HepG2 (cell line): ENCODE results near the gene TMEM219. TPM values are rescaled to one million over a fixed set of nuclear protein-coding genes. Genes with fewer than 3 reads are reported as not detected.

Source experiments
- ATAC-seq: fragments of 200-7000 bp; cut with Tn5 transposase; 3 replicates; pipeline ENCODE4 v1.9.1; 2020; ENCODE audit warnings: mild to moderate bottlenecking, moderate library complexity
- BruUV-seq: library from RNA; stranded (reverse); fragments of 400-500 nt; replicated peaks from 2 replicates; lab custom pipeline; 2021; lab: Mats Ljungman, UMichigan
- CTCF ChIA-PET: fragments of 300-600 bp; formaldehyde crosslinking; extraction: SDS; loops from one replicate; lab custom pipeline; 2021; ENCODE audit warnings: low total read pairs, inconsistent platforms, low intra/inter-chr PET ratio; lab: Yijun Ruan, JAX
- POLR2A ChIA-PET: fragments of 350-600 bp; sonication (Branson Sonifier 250); formaldehyde crosslinking; loops from one replicate; lab custom pipeline; 2020; ENCODE audit warnings: antibody characterized with exemption, inconsistent platforms; lab: Yijun Ruan, JAX
- DNase-seq: peaks from one replicate; pipeline ENCODE4 v3.0.0-alpha.2; 2015; ENCODE audit warnings: low spot score
- FAIRE-seq: peaks from 3 replicates; lab custom pipeline; 2011; peaks lifted over from hg19 to GRCh38; lab: Jason Lieb, UNC
- H2AFZ ChIP-seq: one replicate; pipeline ENCODE4 v1.6.1; 2011; ENCODE audit warnings: low read length, inconsistent platforms
- H3K27ac ChIP-seq: fragments of 300-600 bp; 3 replicates; pipeline ENCODE4 v1.8.0; 2011; ENCODE audit warnings: mixed run types, mild to moderate bottlenecking, mixed read lengths, low read length, inconsistent platforms; ENCODE audit not compliant: insufficient read depth; ENCODE audit errors: extremely low read length
- H3K27me3 ChIP-seq, 2 experiments: fragments of 200-600 bp in 1 of 2; 2 replicates in 1 of 2; 3 replicates in 1 of 2; pipeline versions ENCODE4 v1.6.0 to v1.8.0; 2011; ENCODE audit warnings: low read length in 2 of 2, mild to moderate bottlenecking in 2 of 2, moderate library complexity in 2 of 2, inconsistent platforms in 1 of 2; ENCODE audit not compliant: insufficient read depth in 2 of 2, control insufficient read depth in 1 of 2
- H3K36me3 ChIP-seq, 2 experiments: fragments of 200-600 bp in 1 of 2; replicated peaks in 1 of 2; 2 replicates in 1 of 2; 3 replicates in 1 of 2; pipeline versions ENCODE4 v1.5.1 to v1.8.0; 2011; ENCODE audit warnings: low read length in 2 of 2, inconsistent platforms in 1 of 2; ENCODE audit not compliant: insufficient read depth in 2 of 2, control insufficient read depth in 1 of 2
- H3K4me1 ChIP-seq: 2 replicates; pipeline ENCODE4 v1.5.1; 2012; ENCODE audit warnings: low read length, inconsistent platforms; ENCODE audit not compliant: insufficient read depth
- H3K4me2 ChIP-seq: 2 replicates; pipeline ENCODE4 v1.6.0; 2011; ENCODE audit warnings: low read depth, low read length, inconsistent platforms
- H3K4me3 ChIP-seq, 3 experiments: fragments of 200-600 bp in 1 of 3; sonication (generic), shearing (Covaris generic) in 1 of 3; replicated peaks in 1 of 3; 2 replicates each; pipeline ENCODE4 v1.5.1; 2011 to 2016; ENCODE audit warnings: low read length in 3 of 3, inconsistent platforms in 2 of 3, low read depth in 2 of 3, mild to moderate bottlenecking in 2 of 3, control low read depth in 1 of 3, mixed read lengths in 1 of 3; ENCODE audit not compliant: insufficient read depth in 1 of 3
- H3K79me2 ChIP-seq: one replicate; pipeline ENCODE4 v1.6.1; 2011; ENCODE audit warnings: low read length, inconsistent platforms; ENCODE audit not compliant: insufficient read depth
- H3K9ac ChIP-seq: 2 replicates; pipeline ENCODE4 v1.6.0; 2011; ENCODE audit warnings: mild to moderate bottlenecking, low read depth, low read length, inconsistent platforms; ENCODE audit not compliant: insufficient read depth
- H3K9me3 ChIP-seq: 2 replicates; pipeline ENCODE4 v1.5.1; 2012; ENCODE audit warnings: mild to moderate bottlenecking, low read length
- H4K20me1 ChIP-seq: 2 replicates; pipeline ENCODE4 v1.6.0; 2011; ENCODE audit warnings: inconsistent platforms, mild to moderate bottlenecking, low read length, moderate library complexity; ENCODE audit not compliant: insufficient read depth
- AGO2 ChIP-seq: fragments of 200-400 bp; formaldehyde crosslinking; optimal IDR thresholded peaks from 2 replicates; pipeline ENCODE3; 2017; ENCODE audit warnings: mild to moderate bottlenecking, low read depth, low read length, moderate library complexity
- CBX5 ChIP-seq: sonication (generic); formaldehyde crosslinking; IDR thresholded peaks from 2 replicates; pipeline ENCODE4 v1.4.0; 2020; ENCODE audit warnings: missing genetic modification reagents, borderline replicate concordance
- DDIT3 ChIP-seq: sonication (generic); formaldehyde crosslinking; IDR thresholded peaks from 2 replicates; pipeline ENCODE4 v1.4.0; 2020; ENCODE audit warnings: mild to moderate bottlenecking, missing genetic modification reagents
- E2F2 ChIP-seq: sonication (generic); formaldehyde crosslinking; IDR thresholded peaks from 2 replicates; pipeline ENCODE4 v1.4.0; 2020; ENCODE audit warnings: missing genetic modification reagents, borderline replicate concordance
- FOXC1 ChIP-seq: sonication (generic); formaldehyde crosslinking; IDR thresholded peaks from 2 replicates; pipeline ENCODE4 v1.8.0; 2022; ENCODE audit warnings: mild to moderate bottlenecking, missing genetic modification reagents, borderline replicate concordance
- MEF2D ChIP-seq: sonication (generic); formaldehyde crosslinking; IDR thresholded peaks from 2 replicates; pipeline ENCODE4 v1.5.1; 2020; ENCODE audit warnings: mild to moderate bottlenecking, missing genetic modification reagents
- PCBP2 ChIP-seq: fragments of 200-400 bp; formaldehyde crosslinking; optimal IDR thresholded peaks from 2 replicates; pipeline ENCODE3; 2018; ENCODE audit warnings: low read length, low read depth; ENCODE audit not compliant: poor library complexity, severe bottlenecking
- PHB2 ChIP-seq: fragments of 450-650 bp; IDR thresholded peaks from 2 replicates; pipeline ENCODE4 v1.6.1; 2018; ENCODE audit not compliant: partially characterized antibody
- POGZ ChIP-seq: sonication (generic); formaldehyde crosslinking; IDR thresholded peaks from 2 replicates; pipeline ENCODE4 v1.4.0; 2020; ENCODE audit warnings: mild to moderate bottlenecking, missing genetic modification reagents
- POLR2A ChIP-seq, 2 experiments: IDR thresholded peaks; 2 replicates each; pipeline ENCODE4 v1.6.1; 2011; ENCODE audit warnings: low read depth in 2 of 2, low read length in 2 of 2, mild to moderate bottlenecking in 1 of 2, moderate library complexity in 1 of 2; ENCODE audit not compliant: insufficient read depth in 1 of 2
- POLR2G ChIP-seq: fragments of 200-400 bp; formaldehyde crosslinking; IDR thresholded peaks from 2 replicates; pipeline ENCODE4 v1.6.1; 2018; ENCODE audit warnings: mild to moderate bottlenecking, low read depth, low read length, moderate library complexity
- SSRP1 ChIP-seq: IDR thresholded peaks from 2 replicates; pipeline ENCODE4 v1.6.1; 2016; ENCODE audit warnings: control low read depth
- TAF15 ChIP-seq: fragments of 200-400 bp; formaldehyde crosslinking; IDR thresholded peaks from one replicate; pipeline ENCODE4 v1.6.1; 2018; ENCODE audit warnings: mild to moderate bottlenecking, low read depth, low read length; ENCODE audit not compliant: poor library complexity, severe bottlenecking
- TRAFD1 ChIP-seq: sonication (generic); formaldehyde crosslinking; IDR thresholded peaks from 2 replicates; pipeline ENCODE4 v1.5.1; 2020; ENCODE audit warnings: missing genetic modification reagents, mild to moderate bottlenecking, borderline replicate concordance
- ZBTB39 ChIP-seq: sonication (generic); formaldehyde crosslinking; IDR thresholded peaks from 2 replicates; pipeline ENCODE4 v1.5.0; 2020; ENCODE audit warnings: missing genetic modification reagents
- ZNF512 ChIP-seq: sonication (generic); formaldehyde crosslinking; IDR thresholded peaks from 2 replicates; pipeline ENCODE4 v1.4.0; 2020; ENCODE audit warnings: mild to moderate bottlenecking, missing genetic modification reagents
- ZNF839 ChIP-seq: sonication (generic); formaldehyde crosslinking; IDR thresholded peaks from 2 replicates; pipeline ENCODE4 v1.4.0; 2020; ENCODE audit warnings: missing genetic modification reagents, mild to moderate bottlenecking, borderline replicate concordance
- WGBS: methylation state at CpG from one replicate; pipeline ENCODE4 v1.1.6; 2017; ENCODE audit warnings: low lambda C conversion rate; 5-methylcytosine and 5-hydroxymethylcytosine counted together
- in situ Hi-C: cut with HindIII; loops from 2 replicates; pipeline ENCODE4 v1.10.0; 2017; ENCODE audit warnings: low pct_unique_long_range_greater_than_20kb; ENCODE audit not compliant: extremely low pct_ligation_motif_present
- intact Hi-C: fragments of 100-400 bp; cut with micrococcal nuclease; formaldehyde crosslinking; loops from one replicate; pipeline ENCODE4 v1.10.0; 2022; ENCODE audit not compliant: unreplicated experiment
- polyA plus RNA-seq, 8 experiments: library from polyadenylated mRNA; depleted of rRNA in 3 of 8; stranded (reverse) in 7 of 8; unstranded in 1 of 8; fragments of >200 nt; fragmentation: Illumina TruSeq in 4 of 8; extraction: Trizol in 4 of 8; gene quantifications; 2 replicates each; pipeline versions ENCODE4 v1.2.1 to v1.2.3, GENCODE V29; 2011 to 2016; ENCODE audit warnings: low read depth in 4 of 8, missing spikeins in 1 of 8, mixed read lengths in 1 of 8; ENCODE audit not compliant: insufficient read depth in 1 of 8
- total RNA-seq, 5 experiments: library from RNA; depleted of rRNA; stranded (reverse); fragments of >200 nt; fragmentation: Illumina TruSeq; extraction: Trizol; gene quantifications; 2 replicates each; pipeline ENCODE4 v1.2.3, GENCODE V29; 2016; ENCODE audit warnings: low read depth in 1 of 5

Gene TMEM219
- total and polyA plus RNA-seq, 2 of the 13 experiments (the other 11 are each of a cell fraction or from before 2014, with no cell fraction given) = 105 to 115 TPM

- Histone ChIP-seq H3K27ac (no peak overlapping the region), H3K4me2 (no peak overlapping the region), H2AFZ (no peak overlapping the region), H3K4me1 (peaks cover 24% of the 10 kb centered on the region), H3K27me3 (peaks cover 0 to 5% of the 10 kb centered on the region in 2 experiments; a peak in 1 of 5 replicates), H4K20me1 (no peaks in the 10 kb centered on the region), H3K4me3 (no peak overlapping the region), H3K9ac (no peak overlapping the region), H3K36me3 (peaks cover 15 to 46% of the 10 kb centered on the region in 2 experiments), H3K79me2 (peaks cover 9% of the 10 kb centered on the region), H3K9me3 (no peaks in the 10 kb centered on the region)
- no peak for ATAC-seq
- in situ Hi-C loops (no loop called here), intact Hi-C loops (no loop called here)
- WGBS = 95% methylated on average over 18 of the region's 25 CpGs
- no peak for FAIRE-seq
- DNase-seq = no peak
- BruUV-seq = no TSS peak
- POLR2A ChIA-PET = interaction anchor here (0.6 to 2.0 kb wide), 4 partner anchors 20 to 186 kb away, joined by 3 to 10 read pairs (median 6); partner anchors contain the start of genes KCTD13 and TAOK2
- CTCF ChIA-PET = no interaction called here
- TF ChIP-seq POLR2G (peak; percentile 39; the same call in 1 of the 2 replicates), POGZ (CRISPR knock-in tag) (no peak), ZNF512 (no peak), PHB2 (no peak), TAF15 (no peak), ZNF839 (CRISPR knock-in tag) (no peak), AGO2 (peak; percentile 89), DDIT3 (CRISPR knock-in tag) (no peak), CBX5 (CRISPR knock-in tag) (no peak), ZBTB39 (CRISPR knock-in tag) (no peak), FOXC1 (CRISPR knock-in tag) (no peak), PCBP2 (no peak), MEF2D (CRISPR knock-in tag) (no peak), E2F2 (CRISPR knock-in tag) (no peak), TRAFD1 (no peak), SSRP1 (0 out of 2 replicates have a peak, but pooled peaks have one; percentile 52), POLR2A (IDR thresholded peaks at IDR 0.05; ENCODE audit: insufficient read depth in 1 of 2, low read depth in 2 of 2, low read length in 2 of 2) (peak; percentile 1 to 27; a peak in 2 of 4 replicates)
These were observed 31.5 kb downstream of the TMEM219 start for GRCh38 chr16:29993191-29993902.
